ENCODE measurements around the gene SP3.

GRCh38 chr2:173986805-173987204 lies 21.6 kb upstream of the SP3 start:
- TF ChIP-seq CTCF (IDR thresholded peaks at IDR 0.05; ENCODE audit: low read depth, low read length): no peak
- TF ChIP-seq EZH2phosphoT487 (IDR thresholded peaks at IDR 0.05; ENCODE audit: low read depth): no peak
